GM18858 (cell line): ENCODE measurements around the gene IL4R.

Experiments used
- ATAC-seq: cut with Tn5 transposase; IDR thresholded peaks from one replicate; pipeline ENCODE4 v1.9.1; 2021; ENCODE audit not compliant: unreplicated experiment

Gene IL4R

GRCh38 chr16:27314161-27314723 is 468 bp downstream of the IL4R start:
- no peak for ATAC-seq

DNA sequence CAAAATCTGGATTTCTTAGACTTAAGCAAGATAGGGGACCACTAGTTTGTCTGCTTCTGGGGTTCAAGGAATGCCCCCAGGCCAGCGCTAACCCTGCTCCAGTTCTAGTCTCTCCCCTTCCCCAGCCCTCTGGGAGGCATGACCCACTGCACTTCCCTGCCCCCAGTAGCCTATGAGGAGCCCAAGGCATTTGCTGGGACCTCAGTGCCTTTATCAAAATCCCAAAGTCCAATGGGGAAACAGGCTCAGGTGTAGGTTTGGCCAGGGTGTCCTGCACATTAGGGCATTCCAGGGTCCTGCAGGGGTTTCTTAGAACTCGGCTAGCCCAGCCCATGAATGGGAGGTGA is 1.2 kb downstream of the IL4R start:
- ATAC-seq, result no peak

DNA sequence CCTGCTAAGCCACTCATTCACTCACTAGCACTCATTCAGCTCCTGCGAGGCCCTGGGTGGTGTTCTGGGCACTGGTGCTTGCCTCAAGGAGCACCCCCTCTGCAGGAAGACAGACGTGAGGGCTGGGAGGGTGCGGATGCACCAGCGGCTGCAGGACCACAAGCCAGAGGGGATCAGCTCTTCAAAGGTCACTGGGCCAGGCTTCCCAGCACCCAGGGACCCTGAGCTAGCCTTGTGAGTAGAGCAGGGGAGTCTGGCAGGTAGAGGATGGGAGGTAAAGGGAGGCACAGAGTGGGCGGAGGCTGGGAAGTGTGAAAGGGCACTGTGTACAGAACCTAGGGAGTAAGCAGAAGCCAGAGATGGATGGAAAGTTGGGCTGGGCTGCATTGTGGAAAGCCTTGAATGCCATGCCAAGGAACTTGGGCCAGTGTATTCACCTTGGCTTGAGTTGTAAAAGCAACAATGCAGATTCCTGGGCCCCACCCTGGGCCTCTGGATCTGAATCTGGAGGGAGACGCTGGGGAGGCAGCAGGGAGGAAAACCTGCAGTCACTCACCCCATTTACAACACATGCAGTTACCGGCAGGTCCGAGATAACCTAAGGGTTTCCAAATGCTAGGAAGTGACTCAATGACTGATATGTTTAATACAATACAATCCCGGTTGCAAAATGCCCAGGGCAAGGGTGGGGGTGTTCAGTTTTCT is 1.7 kb downstream of the IL4R start:
- ATAC-seq, result no peak

- ATAC-seq, result no peak
Measured at GRCh38 chr16:27316038-27316680, 2.4 kb downstream of the IL4R start.

- no peak for ATAC-seq
Measured at GRCh38 chr16:27317320-27317719, 3.5 kb downstream of the IL4R start.

GRCh38 chr16:27317738-27318391 is 4.1 kb downstream of the IL4R start:
- ATAC-seq, result no peak

- no peak for ATAC-seq
Measured at GRCh38 chr16:27318392-27319256, 4.8 kb downstream of the IL4R start.

DNA sequence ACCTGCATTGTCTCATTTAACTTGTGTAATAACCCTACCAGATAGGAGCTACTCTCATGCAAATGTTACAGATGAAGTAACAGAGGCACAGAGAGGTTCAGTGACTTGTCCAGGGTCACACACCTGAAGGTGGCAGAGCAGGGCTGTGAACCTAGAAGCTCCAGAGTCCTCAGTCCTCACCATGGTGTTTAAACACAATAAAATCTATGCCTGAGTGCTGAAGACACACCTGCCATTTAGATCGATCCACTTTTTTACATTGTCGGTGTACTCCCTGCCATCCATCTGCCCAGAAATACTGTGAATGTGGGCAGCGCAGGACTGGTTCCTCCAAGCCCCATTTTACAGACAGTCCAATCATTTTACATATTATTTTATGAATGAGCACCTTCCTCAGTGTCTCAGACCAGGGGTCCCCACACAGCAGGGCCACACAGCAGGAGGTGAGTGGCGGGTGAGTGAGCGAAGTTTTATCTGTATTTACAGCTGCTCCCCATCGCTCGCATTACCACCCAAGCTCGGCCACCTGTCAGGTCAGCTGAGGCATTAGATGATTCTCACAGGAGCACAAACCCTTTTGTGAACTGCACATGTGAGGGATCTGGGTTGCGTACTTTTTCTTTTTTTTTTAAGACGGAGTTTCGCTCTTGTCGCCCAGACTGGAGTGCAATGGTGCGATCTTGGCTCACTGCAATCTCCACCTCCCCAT is 5.6 kb downstream of the IL4R start:
- no peak for ATAC-seq

GRCh38 chr16:27320261-27321012 is 6.7 kb downstream of the IL4R start:
- ATAC-seq, result no peak

- ATAC-seq, result no peak
Measured at GRCh38 chr16:27321013-27321915, 7.5 kb downstream of the IL4R start.

DNA sequence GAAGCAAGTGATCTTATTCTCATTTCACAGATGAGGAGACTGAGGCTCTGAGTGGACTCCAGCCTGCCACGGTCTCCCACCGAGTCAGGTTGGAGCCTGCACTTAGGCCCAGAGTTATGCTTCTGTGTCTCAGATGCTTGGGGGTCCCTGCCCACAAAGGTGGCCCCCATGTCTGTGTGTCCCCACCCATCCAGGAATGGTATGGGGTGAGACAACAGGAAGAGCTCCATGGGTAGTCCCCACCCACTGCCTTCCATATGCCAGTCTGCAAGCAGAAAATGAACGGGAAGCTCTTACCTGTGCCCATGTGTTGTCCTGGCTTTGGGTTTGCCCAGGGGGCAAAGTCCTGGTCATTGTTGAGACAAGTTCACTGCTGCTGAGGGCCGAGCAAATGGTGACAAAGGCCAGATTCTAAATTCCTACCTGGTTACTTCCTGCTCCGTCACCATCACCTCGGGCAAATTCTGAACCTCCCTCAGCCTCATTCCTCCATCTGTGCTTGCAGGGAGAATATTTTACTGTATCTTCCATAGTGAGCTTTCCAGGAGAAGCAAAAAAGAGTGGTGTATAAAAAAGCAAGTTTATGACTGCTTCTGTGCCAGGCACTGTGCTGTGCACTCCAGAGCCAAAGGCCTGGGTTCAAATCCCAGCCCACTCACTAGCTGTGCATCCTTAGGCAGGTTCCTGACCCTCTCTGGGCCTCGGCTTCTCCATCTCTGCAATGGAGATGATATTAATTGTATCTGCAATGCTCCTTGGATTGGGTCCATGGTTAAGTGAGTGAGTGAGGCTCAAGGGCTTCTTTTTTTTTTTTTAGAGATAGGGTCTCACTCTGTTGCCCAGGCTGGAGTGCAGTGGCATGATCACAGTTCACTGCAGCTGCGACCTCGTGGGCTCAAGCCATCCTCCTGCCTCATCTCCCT is 9.3 kb downstream of the IL4R start:
- no peak for ATAC-seq

GRCh38 chr16:27323781-27324561 is 10.2 kb downstream of the IL4R start:
- no peak for ATAC-seq

DNA sequence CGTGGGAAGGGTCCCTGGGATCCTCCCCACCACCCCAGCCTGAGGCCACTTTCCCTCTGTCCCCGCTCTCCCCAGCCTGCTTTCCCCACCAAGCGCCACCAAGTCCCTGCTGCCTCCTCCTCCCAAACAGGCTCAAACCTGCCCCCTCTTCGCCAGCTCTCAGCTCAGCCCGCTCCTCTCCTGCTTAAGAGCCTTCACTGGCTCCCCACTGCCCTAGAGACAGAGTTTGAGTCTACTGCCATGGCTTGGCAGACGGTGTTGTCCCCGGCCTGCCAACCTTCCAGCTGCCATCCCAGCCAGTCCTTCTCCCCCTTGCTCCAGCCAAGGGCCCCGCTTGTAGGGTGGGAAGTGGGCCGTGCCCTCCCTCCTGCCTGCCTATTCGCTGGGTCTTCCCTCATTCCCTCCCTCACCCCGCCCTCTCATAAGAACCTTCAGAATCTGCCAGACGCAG is 11.1 kb downstream of the IL4R start:
- no peak for ATAC-seq

DNA sequence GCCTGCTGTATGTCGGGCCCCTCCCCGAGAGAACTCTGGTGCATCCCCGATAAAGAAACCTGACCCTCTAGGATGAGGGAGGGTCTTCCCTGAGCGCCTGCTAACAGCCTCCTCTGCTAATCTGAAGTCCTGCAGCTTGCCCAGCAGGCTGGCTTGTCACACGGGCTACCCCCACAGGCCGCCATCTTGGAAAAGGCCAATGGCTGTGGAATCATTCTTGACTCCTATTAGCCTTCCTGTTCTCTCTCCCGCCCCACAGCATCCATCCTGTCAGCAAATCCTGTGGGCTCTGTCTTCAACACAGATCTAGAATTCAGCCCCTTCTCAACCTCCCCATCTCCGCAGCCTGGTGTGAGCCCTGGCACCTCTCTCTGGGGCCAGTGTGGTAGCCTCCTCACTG is 12.0 kb downstream of the IL4R start:
- no peak for ATAC-seq

GRCh38 chr16:27326251-27326650 is 12.5 kb downstream of the IL4R start:
- ATAC-seq, result no peak

- ATAC-seq, result no peak
Measured at GRCh38 chr16:27326738-27327585, 13.2 kb downstream of the IL4R start.
